ENCODE results near the gene HNRNPD.
A peak's percentile ranks its signal among the peaks of the same experiment; 100 is the strongest.
"Not testable (repeated sequence)": the region's sequence is repeated elsewhere in the genome, so short reads cannot be mapped to it uniquely, and the experiment has no call there.

HNRNPD gene, protein sequence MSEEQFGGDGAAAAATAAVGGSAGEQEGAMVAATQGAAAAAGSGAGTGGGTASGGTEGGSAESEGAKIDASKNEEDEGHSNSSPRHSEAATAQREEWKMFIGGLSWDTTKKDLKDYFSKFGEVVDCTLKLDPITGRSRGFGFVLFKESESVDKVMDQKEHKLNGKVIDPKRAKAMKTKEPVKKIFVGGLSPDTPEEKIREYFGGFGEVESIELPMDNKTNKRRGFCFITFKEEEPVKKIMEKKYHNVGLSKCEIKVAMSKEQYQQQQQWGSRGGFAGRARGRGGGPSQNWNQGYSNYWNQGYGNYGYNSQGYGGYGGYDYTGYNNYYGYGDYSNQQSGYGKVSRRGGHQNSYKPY

DNA sequence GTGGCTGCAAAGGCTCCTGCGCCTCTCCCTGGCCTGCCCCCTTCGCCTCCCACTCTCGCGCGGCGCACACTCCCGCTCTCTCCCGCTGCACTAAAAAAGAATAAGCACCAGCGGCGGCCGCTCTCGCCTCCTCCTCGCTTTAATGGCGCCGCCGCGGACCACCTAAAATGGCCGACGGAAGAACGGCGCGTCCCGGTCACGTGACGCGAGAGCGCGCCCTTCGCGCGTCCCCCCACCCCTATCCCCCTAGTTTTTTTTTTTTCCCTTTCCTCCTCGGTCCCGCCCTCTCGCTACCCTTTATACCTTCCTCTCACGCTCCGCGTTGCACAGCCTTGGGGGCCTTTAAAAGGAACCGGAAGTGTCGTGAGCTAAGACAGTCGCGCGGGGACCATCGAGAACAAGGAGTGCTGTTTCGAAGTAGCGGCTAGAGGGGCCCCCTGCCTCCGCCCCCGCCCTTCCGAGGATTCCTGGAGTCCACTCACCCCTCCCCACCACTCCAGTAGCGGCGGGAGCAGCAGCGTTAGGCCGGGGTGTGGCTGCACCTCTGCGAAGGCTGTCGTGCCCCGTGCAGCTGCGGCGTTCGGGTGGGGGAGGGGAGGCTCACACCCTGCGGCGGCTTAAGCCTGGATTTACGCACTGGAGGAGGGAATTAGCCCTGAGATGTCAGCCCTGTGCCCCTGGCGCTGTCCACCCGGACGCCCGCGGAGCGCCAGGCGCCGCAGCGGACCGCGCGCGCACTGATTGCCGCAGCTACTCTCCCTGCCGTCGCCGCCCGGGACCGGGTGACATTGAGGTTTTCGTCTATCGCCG, at the start of gene HNRNPD:
Gene HNRNPD, minus strand, starts transcription at position 176 of the 810 bp plus-strand sequence. CDS start 313 bp downstream, outside the sequence.
- H3K4me3 Mint-ChIP-seq = peak within 1 kb of the TSS; percentile 89 to 92
- peak; percentile 97 for DNase-seq
- H3K36me3 Mint-ChIP-seq = peaks cover 30 to 54% of the 10 kb centered on the region in 2 donors
- peaks cover 22 to 32% of the 10 kb centered on the region in 2 donors for H3K4me1 Mint-ChIP-seq
- ATAC-seq (replicated peaks) = peak; percentile 95
- no peaks in the 10 kb centered on the region for H3K27me3 Mint-ChIP-seq
- H3K27ac Mint-ChIP-seq = peak within 1 kb of the TSS; percentile 98
- no peaks in the 10 kb centered on the region for H3K9me3 Mint-ChIP-seq

GRCh38 chr4:82422616-82423015, 48.8 kb upstream of the HNRNPD start:
- H3K36me3 Mint-ChIP-seq = peaks cover 36 to 53% of the 10 kb centered on the region in 2 donors
- peaks cover 25 to 40% of the 10 kb centered on the region in 2 donors for H3K4me1 Mint-ChIP-seq

DNA sequence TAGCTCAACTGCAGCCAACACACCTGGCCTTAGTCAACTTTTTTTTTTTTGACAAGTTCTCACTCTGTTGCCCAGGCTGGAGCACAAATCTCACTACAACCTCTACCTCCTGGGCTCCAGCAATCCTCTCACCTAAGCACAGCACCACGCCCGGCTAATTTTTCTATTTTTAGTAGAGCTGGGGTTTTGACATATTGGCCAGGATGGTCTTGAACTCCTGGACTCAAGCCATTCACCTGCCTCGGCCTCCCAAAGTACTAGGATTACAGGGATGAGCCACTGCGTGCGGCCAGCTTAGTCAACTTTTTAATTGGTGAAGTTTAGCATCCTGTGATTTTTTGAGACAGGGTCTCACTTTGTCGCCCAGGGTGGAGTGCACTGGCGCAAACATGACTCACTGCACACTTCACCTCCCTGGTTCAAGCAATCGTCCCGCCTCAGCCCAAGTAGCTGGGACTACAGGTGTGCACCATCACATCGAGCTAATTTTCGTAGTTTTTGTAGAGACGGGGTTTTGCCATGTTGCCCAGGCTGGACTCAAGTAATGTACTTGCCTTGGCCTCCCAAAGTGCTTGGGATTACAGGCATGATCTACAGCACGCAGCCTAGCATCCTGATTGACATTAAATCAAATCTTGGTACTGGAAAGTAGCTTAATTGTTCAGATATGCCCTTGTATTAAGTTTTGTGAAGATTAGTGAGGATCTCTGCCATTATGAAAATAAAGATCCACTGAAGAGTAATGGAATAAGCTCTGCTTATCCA, 48.2 kb upstream of the HNRNPD start:
- H3K4me1 Mint-ChIP-seq = peaks cover 24 to 33% of the 10 kb centered on the region in 2 donors
- no peaks in the 10 kb centered on the region for H3K27me3 Mint-ChIP-seq
- no peak for DNase-seq
- peaks cover 31 to 47% of the 10 kb centered on the region in 2 donors for H3K36me3 Mint-ChIP-seq
- no peaks in the 10 kb centered on the region for H3K9me3 Mint-ChIP-seq
- no peak overlapping the region for H3K27ac Mint-ChIP-seq
- peak in 1 of 2 donors; percentile 46 for ATAC-seq (replicated peaks)
- no peak overlapping the region for H3K4me3 Mint-ChIP-seq

More at GRCh38 chr4:82422616-82423015, 48.8 kb upstream of the HNRNPD start:
- no peak for DNase-seq
- no peak overlapping the region for H3K27ac Mint-ChIP-seq
- H3K9me3 Mint-ChIP-seq = no peaks in the 10 kb centered on the region
- H3K4me3 Mint-ChIP-seq = no peak overlapping the region
- H3K27me3 Mint-ChIP-seq = no peaks in the 10 kb centered on the region
- ATAC-seq (replicated peaks) = no peak

GRCh38 chr4:82419451-82419850, 45.7 kb upstream of the HNRNPD start:
- H3K27me3 Mint-ChIP-seq = no peaks in the 10 kb centered on the region
- H3K9me3 Mint-ChIP-seq = no peaks in the 10 kb centered on the region
- H3K4me3 Mint-ChIP-seq = no peak overlapping the region
- DNase-seq (no peak), ATAC-seq (replicated peaks) (no peak)
- H3K4me1 Mint-ChIP-seq = peaks cover 25 to 26% of the 10 kb centered on the region in 2 donors
- H3K27ac Mint-ChIP-seq = no peak overlapping the region
- peaks cover 21 to 25% of the 10 kb centered on the region in 2 donors for H3K36me3 Mint-ChIP-seq

DNA sequence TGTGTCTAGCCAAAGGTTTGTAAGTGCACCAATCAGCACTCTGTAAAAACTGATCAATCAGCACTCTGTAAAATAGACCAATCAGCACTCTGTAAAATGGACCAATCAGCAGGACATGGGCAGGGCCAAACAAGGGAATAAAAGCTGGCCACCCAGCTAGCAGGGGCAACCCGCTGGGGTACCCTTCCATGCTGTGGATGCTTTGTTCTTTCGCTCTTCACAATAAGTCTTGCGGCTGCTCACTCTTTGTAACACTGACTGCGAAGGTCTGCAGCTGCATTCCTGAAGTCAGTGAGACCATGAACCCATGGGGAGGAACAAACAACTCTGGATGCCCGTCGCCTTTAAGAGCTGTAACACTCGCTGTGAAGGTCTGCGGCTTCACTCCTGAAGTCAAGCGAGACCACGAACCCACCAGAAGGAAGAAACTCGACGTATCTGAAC, 42.2 kb upstream of the HNRNPD start:
- H3K27ac Mint-ChIP-seq = peak overlapping the region; percentile 22
- H3K9me3 Mint-ChIP-seq = no peaks in the 10 kb centered on the region
- peaks cover 12 to 15% of the 10 kb centered on the region in 2 donors for H3K4me1 Mint-ChIP-seq
- peak overlapping the region; percentile 53 to 69 for H3K4me3 Mint-ChIP-seq
- no peaks in the 10 kb centered on the region for H3K27me3 Mint-ChIP-seq
- H3K36me3 Mint-ChIP-seq = no peaks in the 10 kb centered on the region
- DNase-seq = no peak
- ATAC-seq (replicated peaks) = peak; percentile 66 to 81

GRCh38 chr4:82415061-82415460, 41.3 kb upstream of the HNRNPD start:
- H3K27me3 Mint-ChIP-seq; ATAC-seq (replicated peaks); H3K4me3 Mint-ChIP-seq; DNase-seq; H3K9me3 Mint-ChIP-seq; H3K36me3 Mint-ChIP-seq; H3K27ac Mint-ChIP-seq: not testable (repeated sequence)
- H3K4me1 Mint-ChIP-seq = peaks cover 12% of the 10 kb centered on the region in 2 donors

- ATAC-seq (replicated peaks) (no peak), DNase-seq (no peak)
- H3K9me3 Mint-ChIP-seq = no peaks in the 10 kb centered on the region
- H3K27ac Mint-ChIP-seq = no peak overlapping the region
- H3K4me3 Mint-ChIP-seq = no peak overlapping the region
- H3K36me3 Mint-ChIP-seq = no peaks in the 10 kb centered on the region
- no peaks in the 10 kb centered on the region for H3K27me3 Mint-ChIP-seq
- peaks cover under 1 to 3% of the 10 kb centered on the region in 2 donors for H3K4me1 Mint-ChIP-seq
Measured at GRCh38 chr4:82403725-82404124, 29.9 kb upstream of the HNRNPD start.

GRCh38 chr4:82402196-82402775, 28.5 kb upstream of the HNRNPD start:
- H3K4me1 Mint-ChIP-seq = peaks cover 8 to 11% of the 10 kb centered on the region in 2 donors
- H3K27me3 Mint-ChIP-seq = no peaks in the 10 kb centered on the region
- no peaks in the 10 kb centered on the region for H3K9me3 Mint-ChIP-seq
- DNase-seq (no peak), ATAC-seq (replicated peaks) (no peak)
- no peaks in the 10 kb centered on the region for H3K36me3 Mint-ChIP-seq
- H3K27ac Mint-ChIP-seq = no peak overlapping the region
- no peak overlapping the region for H3K4me3 Mint-ChIP-seq

DNA sequence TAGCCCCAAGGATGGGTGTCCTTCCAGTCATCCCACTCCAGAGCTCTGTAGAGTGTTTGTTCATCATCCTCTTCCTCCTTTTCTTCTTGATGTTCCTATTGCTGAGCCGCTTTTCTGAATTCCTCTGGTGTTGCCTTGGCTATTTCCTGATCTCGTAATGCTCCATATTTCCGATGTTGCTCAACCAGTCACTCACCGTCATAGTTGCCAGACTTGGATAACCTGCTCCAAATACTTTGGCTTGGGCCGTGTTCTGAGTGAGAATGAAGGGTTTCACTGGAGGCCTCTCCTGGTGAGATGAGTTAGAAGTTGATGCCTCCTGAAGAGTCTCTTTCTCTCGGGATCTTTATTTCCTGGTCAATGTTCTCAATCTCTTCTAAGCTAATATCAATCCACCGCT, 27.8 kb upstream of the HNRNPD start:
- Mint-ChIP-seq H3K27me3 (no peaks in the 10 kb centered on the region), H3K27ac (no peak overlapping the region), H3K4me1 (peaks cover 8 to 11% of the 10 kb centered on the region in 2 donors), H3K4me3 (no peak overlapping the region), H3K36me3 (no peaks in the 10 kb centered on the region), H3K9me3 (no peaks in the 10 kb centered on the region)
- DNase-seq (no peak), ATAC-seq (replicated peaks) (no peak)

DNA sequence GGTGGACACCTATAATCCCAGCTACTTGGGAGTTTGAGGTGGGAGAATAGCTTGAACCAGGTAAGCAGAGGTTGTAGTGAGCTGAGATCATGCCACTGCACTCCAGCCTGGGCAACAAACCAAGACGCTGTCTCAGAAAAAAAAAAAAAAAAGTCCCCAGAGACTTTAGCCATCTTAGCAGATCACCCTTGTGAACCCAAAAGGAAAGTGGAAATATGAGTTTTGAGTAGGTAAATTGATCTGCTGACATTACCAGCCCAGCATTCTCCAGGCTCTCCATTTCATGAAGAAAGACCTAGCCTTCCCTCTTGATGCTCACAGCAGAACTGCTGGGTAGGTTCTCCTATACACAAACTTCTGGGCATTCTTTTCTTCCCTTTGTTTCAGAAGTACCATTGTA, 24.5 kb upstream of the HNRNPD start:
- H3K4me1 Mint-ChIP-seq = peaks cover 8 to 11% of the 10 kb centered on the region in 2 donors
- no peaks in the 10 kb centered on the region for H3K9me3 Mint-ChIP-seq
- peaks cover 0 to 1% of the 10 kb centered on the region in 2 donors for H3K36me3 Mint-ChIP-seq
- no peaks in the 10 kb centered on the region for H3K27me3 Mint-ChIP-seq
- peak in 1 of 2 donors; percentile 71 for ATAC-seq (replicated peaks)
- no peak overlapping the region for H3K27ac Mint-ChIP-seq
- H3K4me3 Mint-ChIP-seq = no peak overlapping the region
- no peak for DNase-seq

DNA sequence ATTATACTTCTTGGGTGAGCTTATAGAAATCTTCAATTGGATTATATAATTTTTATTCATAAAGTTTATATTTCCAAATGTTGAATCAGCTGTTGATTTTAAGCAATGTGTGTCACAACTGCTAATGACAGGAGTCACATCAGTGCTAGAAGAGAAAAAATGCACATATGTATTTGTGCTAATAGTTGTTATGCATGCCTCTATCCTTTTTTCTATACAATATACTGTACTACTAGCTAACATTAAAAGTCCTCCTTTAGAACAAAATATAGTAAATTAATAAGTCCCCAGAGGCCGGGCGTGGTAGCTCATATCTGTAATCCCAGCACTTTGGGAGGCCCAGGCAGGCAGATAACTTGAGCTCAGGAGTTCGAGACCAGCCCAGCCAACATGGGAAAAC, 23.7 kb upstream of the HNRNPD start:
- H3K4me1 Mint-ChIP-seq = peaks cover 8 to 11% of the 10 kb centered on the region in 2 donors
- H3K9me3 Mint-ChIP-seq = no peaks in the 10 kb centered on the region
- H3K27ac Mint-ChIP-seq = no peak overlapping the region
- H3K27me3 Mint-ChIP-seq = no peaks in the 10 kb centered on the region
- H3K36me3 Mint-ChIP-seq = peaks cover 0 to 1% of the 10 kb centered on the region in 2 donors
- DNase-seq (no peak), ATAC-seq (replicated peaks) (no peak)
- no peak overlapping the region for H3K4me3 Mint-ChIP-seq

GRCh38 chr4:82394896-82395295, 21.1 kb upstream of the HNRNPD start:
- Mint-ChIP-seq H3K36me3 (peaks cover 0 to 1% of the 10 kb centered on the region in 2 donors), H3K4me3 (no peak overlapping the region), H3K27me3 (no peaks in the 10 kb centered on the region), H3K4me1 (peaks cover 8 to 11% of the 10 kb centered on the region in 2 donors), H3K27ac (no peak overlapping the region), H3K9me3 (no peaks in the 10 kb centered on the region)
- ATAC-seq (replicated peaks) = no peak
- DNase-seq = no peak

DNA sequence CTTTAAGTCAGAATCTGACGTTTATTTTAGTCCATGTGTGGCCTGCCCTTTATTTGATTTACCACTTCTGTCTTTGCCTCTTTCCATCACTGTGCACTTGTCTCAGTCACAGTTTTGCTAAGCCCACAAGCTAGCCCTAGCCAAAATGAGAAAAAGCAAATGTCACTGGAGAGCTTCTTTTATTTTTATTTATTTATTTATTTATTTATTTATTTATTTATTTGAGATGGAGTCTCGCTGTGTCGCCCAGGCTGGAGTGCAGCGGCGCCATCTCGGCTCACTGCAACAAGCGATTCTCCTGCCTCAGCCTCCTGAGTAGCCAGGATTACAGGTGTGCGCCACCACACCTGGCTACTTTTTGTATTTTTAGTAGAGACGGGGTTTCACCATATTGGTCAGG, 16.3 kb upstream of the HNRNPD start:
- H3K27me3 Mint-ChIP-seq; DNase-seq; H3K4me3 Mint-ChIP-seq; H3K36me3 Mint-ChIP-seq; H3K27ac Mint-ChIP-seq; H3K4me1 Mint-ChIP-seq; H3K9me3 Mint-ChIP-seq; ATAC-seq (replicated peaks): not testable (repeated sequence)

- no peak overlapping the region for H3K4me3 Mint-ChIP-seq
- H3K27me3 Mint-ChIP-seq = no peaks in the 10 kb centered on the region
- H3K27ac Mint-ChIP-seq = no peak overlapping the region
- peaks cover 5% of the 10 kb centered on the region in 2 donors for H3K9me3 Mint-ChIP-seq
- H3K4me1 Mint-ChIP-seq = no peaks in the 10 kb centered on the region
- ATAC-seq (replicated peaks) (no peak), DNase-seq (no peak)
- H3K36me3 Mint-ChIP-seq = peaks cover 5 to 9% of the 10 kb centered on the region in 2 donors
Measured at GRCh38 chr4:82388405-82388804, 14.6 kb upstream of the HNRNPD start.
